RCC 7860 (cell line): ENCODE data around the gene LRRC26.

Source experiments
- DNase-seq: peaks from one replicate; pipeline ENCODE4 v3.0.0-alpha.2; 2015; ENCODE audit warnings: low spot score
- FAIRE-seq: peaks from 2 replicates; lab custom pipeline; 2012; peaks lifted over from hg19 to GRCh38; lab: Jason Lieb, UNC

LRRC26 gene

GRCh38 chr9:137157618-137158415 lies 12.0 kb downstream of the LRRC26 start:
- DNase-seq (no peak), FAIRE-seq (no peak)

DNA sequence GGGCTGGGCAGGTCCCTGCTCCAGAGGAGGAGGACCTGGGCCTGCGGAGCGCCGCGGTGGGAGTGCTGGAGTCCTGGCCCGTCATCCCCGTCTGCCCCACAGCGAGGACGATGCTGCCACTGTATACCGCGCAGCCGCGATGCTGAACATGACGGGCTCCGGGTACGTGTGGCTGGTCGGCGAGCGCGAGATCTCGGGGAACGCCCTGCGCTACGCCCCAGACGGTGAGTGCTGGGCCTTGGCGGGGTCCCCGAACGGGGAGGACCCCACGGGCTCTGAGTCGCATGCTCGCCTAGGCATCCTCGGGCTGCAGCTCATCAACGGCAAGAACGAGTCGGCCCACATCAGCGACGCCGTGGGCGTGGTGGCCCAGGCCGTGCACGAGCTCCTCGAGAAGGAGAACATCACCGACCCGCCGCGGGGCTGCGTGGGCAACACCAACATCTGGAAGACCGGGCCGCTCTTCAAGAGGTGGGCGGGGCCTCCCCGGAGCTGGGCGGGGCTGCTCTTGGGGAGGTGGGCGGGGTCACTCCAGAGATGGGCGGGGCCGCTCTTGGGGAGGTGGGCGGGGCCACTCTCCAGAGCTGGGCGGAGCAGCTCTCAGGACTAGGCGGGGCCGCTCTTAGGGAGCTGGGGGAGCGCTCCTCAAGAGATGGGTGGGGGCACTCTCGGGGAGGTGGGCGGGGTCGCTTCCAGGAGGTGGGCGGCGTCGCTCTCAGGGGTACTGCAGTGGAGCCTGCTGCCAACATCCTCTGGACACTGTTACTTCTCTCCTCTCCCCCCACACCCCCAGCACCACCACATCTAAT lies 13.1 kb downstream of the LRRC26 start:
- FAIRE-seq (no peak), DNase-seq (no peak)

GRCh38 chr9:137152844-137153405 lies 16.9 kb downstream of the LRRC26 start:
- no peak for FAIRE-seq

GRCh38 chr9:137150617-137151457 lies 19.0 kb downstream of the LRRC26 start:
- FAIRE-seq: no peak
- peak; percentile 55 for DNase-seq

More at GRCh38 chr9:137152844-137153405, 16.9 kb downstream of the LRRC26 start:
- DNase-seq: no peak

GRCh38 chr9:137149942-137150616 lies 19.8 kb downstream of the LRRC26 start:
- DNase-seq (no peak), FAIRE-seq (no peak)

DNA sequence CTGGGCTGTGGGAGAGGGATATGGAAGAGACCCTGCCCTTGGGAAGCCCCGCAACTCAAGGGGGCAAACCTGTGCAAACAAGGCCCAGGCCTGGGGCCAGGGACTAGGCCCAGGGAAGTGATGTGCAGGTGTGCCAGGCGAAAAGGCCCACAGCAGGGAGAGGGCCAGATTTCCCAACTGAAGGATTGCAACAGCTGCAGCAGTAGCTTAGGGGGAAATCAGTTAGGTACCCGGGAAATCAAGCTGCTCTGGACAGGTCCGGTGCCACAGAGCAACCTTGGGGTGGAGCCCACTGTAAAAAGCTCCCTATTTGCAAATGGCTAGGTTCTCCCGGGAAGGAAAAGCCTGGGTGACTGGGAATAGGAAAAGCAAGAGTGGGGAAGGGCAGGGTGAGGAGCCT lies 20.5 kb downstream of the LRRC26 start:
- no peak for FAIRE-seq
- DNase-seq: no peak

DNA sequence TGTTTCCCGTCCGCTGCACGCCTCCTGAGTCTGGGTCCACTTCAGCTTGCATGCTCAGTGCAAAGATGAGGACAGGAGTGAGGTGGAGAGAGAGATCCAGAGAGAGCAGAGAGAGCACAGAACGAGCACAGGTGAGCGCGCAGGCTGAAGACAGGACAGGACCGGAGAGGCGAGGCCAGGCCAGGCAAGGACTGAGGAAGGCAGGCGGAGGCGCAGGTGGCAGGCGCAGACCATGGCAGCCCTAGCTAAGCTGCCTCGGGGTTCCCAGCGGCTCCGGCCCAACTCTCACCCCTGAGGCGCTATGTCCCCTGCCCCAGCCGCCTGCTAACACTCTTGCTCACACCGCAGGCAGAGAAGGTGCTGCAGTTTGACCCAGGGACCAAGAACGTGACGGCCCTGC lies 21.2 kb downstream of the LRRC26 start:
- FAIRE-seq: no peak
- no peak for DNase-seq

DNA sequence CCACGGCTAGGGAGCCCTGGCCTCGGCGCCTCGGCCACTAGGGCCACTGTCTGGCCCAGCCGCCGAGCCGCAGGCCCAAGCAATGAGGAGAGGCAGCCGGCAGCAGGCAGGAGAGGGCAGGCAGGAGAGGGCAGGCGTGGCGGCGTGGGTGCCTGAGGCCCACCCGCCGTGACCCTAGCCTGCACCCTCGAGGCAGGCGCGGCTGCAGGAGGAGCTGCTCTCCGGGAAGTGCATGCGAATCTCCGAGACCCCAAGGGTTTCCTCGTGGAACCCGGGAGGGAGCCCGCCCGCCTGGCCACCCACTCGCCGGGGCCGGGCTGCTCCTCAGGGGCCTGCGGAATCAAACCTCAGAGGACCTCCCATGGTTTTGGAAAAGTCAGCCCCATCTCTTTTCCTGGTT lies 21.6 kb downstream of the LRRC26 start:
- no peak for DNase-seq
- no peak for FAIRE-seq

- DNase-seq: no peak
- no peak for FAIRE-seq
These were observed 22.1 kb downstream of the LRRC26 start for GRCh38 chr9:137147793-137148160.

GRCh38 chr9:137147091-137147792 lies 22.6 kb downstream of the LRRC26 start:
- no peak for DNase-seq
- no peak for FAIRE-seq

DNA sequence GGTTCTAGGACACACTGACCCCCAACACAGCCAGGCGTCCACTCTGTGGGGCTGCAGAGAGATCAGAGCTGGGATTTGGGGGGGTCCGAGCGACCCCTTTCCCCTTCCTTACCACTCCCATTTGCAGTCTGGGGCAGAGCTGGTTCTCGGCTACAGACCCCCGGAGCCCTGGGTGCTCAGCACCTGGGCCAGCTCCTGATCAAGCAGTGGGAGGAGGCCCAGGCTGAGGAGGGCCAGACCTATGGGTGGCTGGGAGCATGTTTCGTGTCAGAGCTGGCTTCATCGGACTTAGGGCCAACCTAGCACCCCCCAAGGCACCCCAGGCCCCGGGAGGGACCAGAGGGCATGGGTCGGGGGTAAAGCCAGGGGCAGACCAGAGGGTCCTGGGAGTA lies 23.3 kb downstream of the LRRC26 start:
- DNase-seq (no peak), FAIRE-seq (no peak)

- FAIRE-seq: no peak
- DNase-seq: no peak
These were observed 23.9 kb downstream of the LRRC26 start for GRCh38 chr9:137145731-137146526.

- no peak for DNase-seq
- FAIRE-seq: no peak
These were observed 26.4 kb downstream of the LRRC26 start for GRCh38 chr9:137143459-137143858.

DNA sequence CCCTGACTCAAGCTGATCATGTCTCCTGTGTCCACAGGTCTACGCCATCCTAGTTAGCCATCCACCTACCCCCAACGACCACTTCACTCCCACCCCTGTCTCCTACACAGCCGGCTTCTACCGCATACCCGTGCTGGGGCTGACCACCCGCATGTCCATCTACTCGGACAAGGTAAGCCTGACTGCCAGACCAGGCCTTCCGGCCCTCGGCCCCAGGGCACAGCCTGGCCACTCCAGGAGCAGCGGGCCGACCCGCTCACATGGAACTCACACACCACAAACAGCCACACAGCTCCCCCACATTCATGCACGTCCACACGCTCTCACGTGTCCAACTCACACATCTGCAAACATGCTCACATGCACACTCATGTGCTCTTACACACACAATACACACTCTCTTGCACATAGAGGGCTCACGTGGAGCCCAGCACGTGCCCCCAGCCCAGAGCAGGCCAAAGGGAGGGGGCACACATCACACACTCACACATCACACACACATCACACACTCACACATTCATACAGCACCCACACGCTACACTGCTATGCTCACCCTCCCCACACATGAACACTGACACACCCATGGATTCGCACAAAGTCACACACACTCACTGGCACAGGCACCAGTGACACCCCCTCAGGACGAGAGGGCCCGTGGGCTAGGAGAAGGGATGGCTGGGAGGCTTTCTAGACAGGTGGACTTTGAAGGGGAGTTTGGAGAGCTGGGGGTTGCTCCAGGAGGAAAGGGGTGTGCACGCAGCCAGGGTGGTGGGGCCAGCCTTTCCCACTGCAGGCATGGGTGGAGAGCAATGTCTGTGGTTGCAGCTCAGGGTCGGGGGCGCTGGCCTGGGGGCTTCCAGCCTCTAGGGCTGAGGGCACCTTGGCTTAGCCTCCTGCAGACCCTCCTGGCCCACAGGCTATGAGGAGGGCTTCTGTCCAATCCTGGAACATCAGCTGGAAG lies 27.6 kb downstream of the LRRC26 start:
- DNase-seq: no peak
- no peak for FAIRE-seq

GRCh38 chr9:137141050-137141810 lies 28.6 kb downstream of the LRRC26 start:
- FAIRE-seq: no peak

DNA sequence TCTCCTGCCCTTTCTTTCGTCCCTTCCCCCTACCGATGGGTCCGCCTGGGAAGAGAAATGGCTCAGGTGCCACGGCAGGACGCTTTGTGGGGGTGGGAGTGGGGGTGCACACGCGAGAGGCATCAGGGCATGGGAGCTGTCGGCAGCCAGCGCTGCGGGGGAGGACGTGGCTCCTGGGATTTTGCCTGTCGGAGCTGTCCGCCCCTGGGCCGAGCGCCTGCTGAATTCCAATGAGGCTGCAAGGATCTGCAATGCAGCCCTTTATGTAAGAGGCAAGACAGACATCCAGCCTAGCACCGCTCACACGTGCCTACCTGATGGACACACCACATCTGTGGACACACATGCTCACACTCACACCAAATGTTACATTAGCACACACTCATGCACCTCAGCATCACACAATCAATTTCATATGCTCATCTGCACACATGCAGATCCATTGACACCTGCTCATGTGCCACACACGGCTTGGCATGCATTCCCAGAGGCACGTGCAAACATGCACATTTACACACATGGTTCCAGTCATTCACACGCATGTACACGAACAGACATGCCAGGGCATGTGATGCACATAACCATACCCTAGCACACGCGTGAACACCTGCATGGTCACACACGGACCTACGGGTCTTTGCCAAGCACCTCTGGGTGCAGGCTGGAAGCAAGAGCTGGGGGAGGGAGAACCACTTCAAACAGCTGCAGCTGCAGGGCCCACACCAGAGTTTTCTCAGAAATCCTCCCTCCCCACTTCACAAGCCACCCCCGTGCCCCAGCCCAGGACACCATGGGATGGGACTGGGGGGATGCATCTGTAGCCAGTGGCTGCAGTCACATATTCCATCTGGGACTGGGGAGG lies 29.5 kb downstream of the LRRC26 start:
- FAIRE-seq (no peak), DNase-seq (no peak)

More at GRCh38 chr9:137141050-137141810, 28.6 kb downstream of the LRRC26 start:
- DNase-seq: no peak
